GM21390 (cell line): ENCODE data around the gene TJP2.

Experiments
- ATAC-seq: cut with Tn5 transposase; IDR thresholded peaks from one replicate; pipeline ENCODE4 v1.9.1; 2021; ENCODE audit not compliant: unreplicated experiment

The TJP2 gene

DNA sequence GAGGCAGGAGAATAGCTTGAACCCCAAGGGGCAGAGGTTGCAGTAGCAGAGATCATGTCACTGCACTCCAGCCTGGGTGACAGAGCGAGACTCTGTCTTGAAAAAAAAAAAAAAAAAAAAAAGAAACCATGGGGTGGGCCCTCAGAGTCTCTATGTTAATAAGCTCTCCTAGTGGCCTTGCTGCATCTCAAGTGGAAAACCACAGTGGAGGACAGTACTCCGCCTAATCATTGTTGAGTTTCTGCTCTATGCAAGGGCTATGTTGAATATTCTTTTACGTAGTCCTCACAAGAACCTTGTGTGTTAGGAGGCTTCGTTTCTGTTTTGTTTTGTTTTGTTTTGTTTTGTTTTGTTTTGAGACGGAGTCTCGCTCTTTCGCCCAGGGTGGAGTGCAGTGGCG is 48.9 kb downstream of the TJP2 start:
- ATAC-seq: no peak

DNA sequence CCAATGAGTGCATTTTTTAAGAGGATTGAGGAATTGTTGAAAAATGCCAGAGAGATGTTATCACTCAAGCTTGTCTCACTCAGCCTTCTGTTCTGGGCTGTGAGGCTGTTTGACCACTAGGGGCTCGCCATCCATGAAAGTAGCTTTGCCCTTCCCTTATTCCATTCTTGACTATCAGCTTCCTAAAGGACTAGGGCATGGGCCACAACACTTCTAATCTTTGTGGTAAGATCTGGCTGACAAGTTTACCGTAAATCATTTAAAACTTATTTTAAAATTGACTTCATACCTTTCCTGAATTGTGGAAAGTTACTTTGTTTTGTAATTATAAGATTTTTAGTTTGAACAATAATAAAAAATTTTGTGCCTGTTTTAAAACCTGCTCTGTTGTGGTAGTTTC is 49.5 kb downstream of the TJP2 start:
- no peak for ATAC-seq

DNA sequence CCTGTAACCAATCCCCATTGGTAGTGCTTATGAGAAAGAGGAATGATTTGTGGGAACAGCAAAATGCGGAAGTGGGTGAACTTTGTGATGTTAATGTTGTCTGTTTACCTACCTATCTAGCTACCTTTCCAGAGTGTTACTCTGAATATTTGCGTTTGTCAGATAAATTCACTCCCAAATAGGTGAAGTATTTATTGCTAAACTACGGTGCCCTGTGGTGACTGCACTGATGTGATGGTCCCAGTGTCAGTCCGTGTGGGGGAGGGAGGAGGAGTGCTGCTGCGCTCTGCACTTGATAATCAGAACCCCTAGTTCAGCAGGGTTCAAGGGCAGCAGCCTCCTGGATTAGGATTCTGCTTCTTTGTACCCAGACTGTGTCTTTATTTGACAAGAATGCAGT is 55.3 kb downstream of the TJP2 start:
- no peak for ATAC-seq

DNA sequence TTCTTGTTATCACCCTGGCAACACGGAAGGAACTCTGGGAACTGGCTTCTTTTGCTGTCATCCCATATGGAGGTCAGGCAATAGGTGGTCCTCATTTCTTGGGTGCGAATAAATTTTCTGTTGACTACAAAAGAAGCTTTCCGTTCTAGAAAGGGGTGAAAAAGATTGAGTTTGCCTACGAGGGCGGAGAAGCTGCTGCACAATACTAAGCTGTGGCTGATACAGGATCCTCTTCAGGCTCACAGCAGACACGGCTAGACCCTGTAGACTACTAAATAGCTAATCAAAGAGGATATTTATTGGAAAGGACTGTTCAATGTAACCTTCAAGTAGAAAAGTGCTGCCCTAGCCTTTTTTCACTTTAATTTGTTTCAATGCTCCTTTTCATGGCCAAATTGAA is 58.1 kb downstream of the TJP2 start:
- ATAC-seq: no peak

DNA sequence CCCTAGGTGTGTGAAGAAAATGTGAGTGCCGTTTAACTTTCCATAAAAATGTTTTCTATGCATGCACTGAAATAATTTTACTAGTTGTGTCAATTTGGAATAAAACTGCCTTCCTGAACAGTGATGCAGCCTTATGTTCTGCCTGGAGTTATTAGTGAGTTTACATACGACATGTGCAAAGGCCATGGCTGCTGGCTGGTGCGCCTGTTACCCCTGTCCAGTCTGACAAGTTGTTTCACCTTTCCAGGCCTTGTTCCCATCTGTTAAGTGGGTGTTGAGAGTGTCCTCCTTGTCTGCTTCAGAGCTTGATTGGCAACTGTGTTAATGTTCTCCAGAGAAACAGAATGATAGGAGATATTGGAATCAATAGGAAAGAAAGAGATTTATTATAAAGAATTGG is 60.6 kb downstream of the TJP2 start:
- no peak for ATAC-seq

DNA sequence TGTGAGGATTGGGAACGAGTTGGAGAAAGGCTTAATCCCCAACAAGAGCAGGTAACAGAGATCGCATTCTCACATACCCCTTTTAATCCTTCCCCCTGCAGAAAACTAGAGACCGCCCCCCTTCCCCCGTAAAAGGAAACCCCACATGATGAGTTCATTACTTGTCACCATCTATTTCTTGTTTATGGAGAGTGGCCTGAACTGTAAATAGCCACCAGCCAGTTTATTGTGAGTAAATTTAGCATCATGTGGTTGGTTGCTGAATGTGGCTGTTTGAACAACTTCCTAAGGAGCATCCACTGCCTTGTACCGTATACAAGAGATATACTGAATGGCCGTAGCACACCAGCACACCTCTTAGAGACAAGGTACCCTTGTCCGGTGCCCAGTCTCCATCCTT is 62.1 kb downstream of the TJP2 start:
- ATAC-seq: no peak

DNA sequence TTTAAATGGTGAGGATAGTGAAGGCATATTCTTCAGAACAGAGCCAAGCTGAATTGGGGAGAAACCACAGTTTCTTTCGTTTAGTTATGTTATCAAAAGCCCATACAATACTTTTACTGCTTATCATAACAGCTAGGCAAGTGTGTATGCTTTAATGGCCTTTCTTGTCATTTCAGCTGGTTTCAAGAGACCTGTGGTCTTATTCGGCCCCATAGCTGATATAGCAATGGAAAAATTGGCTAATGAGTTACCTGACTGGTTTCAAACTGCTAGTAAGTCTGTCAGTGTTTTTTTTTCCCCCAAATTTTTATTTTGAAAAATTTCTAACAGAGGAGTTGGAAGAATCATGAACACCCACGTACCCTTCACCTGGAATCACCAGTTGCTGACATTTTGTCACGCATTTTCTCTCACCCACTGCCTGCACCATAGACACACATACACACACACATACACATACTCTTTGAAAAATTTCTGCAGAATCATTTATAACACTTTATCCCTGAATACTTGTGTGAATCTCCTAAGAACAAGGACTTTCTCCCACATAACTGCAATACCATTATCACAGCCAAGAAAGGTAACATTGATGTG is 63.7 kb downstream of the TJP2 start:
- no peak for ATAC-seq

DNA sequence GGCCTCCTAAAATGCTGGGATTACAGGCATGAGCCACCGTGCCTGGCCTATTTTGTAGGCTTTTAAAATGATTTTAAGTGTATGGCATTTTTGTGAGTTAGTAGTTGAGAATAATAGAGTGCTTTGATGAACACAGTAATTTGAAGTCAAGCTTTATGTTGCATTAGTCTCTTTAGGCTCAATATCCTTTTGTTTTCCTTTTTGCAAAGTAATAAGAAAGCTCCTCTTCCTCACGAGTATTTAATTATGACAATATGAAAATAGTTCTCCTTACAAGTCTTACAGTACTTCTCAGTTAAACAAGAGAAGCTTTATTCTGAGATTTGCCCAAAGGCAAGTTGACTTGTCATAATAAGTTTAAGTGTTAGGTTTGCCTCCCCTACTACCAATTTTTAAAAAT is 69.0 kb downstream of the TJP2 start:
- no peak for ATAC-seq

DNA sequence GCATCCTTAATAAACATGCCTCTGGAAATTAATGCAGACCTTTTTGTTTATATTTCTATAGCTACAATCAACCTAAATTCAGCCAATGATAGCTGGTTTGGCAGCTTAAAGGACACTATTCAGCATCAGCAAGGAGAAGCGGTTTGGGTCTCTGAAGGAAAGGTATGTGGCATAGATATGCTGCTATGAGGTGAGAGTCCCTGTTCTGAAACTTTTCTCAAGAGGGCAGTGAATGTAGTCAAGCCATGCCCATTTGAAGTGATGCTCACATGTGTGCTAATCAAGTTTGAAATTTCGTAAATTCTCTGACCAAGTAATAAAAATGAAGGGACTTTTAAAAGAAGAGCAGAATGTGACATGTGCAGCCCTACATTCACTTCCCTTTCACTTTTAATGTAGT is 72.6 kb downstream of the TJP2 start:
- ATAC-seq: no peak

DNA sequence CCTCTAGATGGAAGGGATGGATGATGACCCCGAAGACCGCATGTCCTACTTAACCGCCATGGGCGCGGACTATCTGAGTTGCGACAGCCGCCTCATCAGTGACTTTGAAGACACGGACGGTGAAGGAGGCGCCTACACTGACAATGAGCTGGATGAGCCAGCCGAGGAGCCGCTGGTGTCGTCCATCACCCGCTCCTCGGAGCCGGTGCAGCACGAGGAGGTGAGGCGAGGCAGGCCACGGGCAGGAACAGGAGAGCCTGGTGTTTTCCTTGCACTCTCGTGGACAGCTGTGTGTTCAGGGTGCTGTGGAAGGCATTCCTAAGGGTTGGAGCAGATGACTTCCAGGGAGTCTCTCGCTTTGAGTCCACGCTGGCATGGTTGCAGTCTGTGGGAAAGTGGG is 73.9 kb downstream of the TJP2 start:
- no peak for ATAC-seq

DNA sequence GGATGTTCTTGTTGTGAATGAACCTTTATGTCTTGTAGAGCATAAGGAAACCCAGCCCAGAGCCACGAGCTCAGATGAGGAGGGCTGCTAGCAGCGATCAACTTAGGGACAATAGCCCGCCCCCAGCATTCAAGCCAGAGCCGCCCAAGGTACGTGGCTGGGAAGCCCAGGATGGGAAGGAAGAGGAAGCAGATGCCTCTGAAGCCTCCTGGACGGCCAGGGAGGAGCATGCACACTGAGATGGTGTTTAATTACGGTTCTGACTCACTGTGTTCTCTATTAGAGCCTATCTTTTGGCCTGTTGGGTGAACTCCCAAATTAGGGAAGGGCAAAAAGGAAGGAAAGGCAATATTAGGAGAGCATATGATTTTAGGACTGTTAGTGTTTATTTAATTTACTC is 75.3 kb downstream of the TJP2 start:
- no peak for ATAC-seq

DNA sequence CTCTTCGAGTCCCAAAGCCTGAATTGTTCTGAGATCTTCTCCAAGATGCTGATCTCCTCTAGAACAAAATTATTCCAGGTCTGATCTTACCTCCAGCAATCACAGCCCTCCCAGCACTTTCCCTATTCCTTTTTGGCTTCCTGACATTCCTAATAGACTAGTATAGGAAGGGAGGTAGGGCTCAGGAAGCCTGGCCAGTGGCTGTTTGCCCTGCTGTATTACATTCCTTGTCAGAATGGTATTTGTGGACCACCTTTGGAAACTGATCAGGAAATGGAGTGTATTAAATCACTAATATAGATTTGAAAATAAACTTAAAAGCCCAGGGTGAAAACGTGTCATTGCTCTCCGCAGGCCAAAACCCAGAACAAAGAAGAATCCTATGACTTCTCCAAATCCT is 76.6 kb downstream of the TJP2 start:
- ATAC-seq: no peak

DNA sequence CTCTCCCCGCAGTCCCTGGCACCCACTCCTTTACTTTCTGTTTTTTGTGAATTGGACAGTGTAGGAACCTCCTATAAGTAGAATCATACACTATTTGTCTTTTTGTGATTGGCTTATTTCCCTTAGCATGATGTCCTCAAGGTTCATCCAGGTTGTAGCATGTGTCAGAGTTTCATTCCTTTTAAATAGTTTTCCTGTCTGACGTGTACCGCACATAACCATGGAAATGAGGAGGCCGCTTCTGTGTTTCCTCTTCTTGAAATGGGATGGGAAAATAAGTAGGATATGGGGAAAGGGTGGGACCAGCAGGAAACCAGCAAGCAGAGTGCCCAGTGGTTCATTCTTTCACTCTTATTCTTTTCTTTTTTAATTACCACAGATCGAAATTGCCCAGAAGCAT is 78.4 kb downstream of the TJP2 start:
- no peak for ATAC-seq

DNA sequence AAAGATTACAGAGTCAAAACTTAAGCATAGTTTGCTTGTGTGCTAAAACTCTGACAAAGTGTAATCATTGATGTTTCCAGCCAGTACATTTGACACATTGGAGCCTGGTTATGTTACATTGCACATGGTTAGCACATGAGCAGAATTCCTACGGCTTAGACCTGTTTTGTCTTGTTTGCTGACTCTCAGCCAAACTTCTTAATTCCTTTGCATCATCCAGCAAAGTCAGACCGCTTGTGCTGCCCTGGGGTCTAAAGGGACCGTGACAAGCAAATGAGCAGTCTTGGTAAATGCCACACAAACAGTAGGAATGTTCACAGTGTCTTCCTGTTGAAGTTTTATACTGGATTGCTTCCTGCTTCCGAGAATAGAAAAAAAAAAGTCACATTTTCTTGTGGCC is 79.0 kb downstream of the TJP2 start:
- ATAC-seq: no peak

DNA sequence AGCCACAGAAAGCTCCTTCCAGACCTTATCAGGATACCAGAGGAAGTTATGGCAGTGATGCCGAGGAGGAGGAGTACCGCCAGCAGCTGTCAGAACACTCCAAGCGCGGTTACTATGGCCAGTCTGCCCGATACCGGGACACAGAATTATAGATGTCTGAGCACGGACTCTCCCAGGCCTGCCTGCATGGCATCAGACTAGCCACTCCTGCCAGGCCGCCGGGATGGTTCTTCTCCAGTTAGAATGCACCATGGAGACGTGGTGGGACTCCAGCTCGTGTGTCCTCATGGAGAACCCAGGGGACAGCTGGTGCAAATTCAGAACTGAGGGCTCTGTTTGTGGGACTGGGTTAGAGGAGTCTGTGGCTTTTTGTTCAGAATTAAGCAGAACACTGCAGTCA is 80.1 kb downstream of the TJP2 start:
- no peak for ATAC-seq

DNA sequence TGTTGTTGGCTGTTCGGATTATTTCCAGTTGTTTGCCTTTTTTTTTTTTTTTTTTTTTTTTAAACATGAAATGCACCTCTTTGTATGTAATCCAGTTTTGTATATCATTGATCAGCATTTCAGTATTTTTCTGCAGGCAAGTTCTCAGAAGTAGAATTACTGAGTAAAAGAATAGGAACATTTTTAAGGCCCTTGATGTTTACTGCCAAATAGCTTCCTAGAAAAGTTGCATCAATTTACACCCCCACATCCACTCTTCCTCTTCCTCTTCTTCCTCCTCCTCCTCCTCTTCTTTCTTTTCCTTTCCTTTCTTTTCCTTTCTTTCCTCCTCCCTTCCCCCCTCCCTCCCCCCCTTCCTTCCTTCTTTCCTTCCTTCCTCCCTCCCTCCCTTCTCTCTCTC is 81.5 kb downstream of the TJP2 start:
- no peak for ATAC-seq

DNA sequence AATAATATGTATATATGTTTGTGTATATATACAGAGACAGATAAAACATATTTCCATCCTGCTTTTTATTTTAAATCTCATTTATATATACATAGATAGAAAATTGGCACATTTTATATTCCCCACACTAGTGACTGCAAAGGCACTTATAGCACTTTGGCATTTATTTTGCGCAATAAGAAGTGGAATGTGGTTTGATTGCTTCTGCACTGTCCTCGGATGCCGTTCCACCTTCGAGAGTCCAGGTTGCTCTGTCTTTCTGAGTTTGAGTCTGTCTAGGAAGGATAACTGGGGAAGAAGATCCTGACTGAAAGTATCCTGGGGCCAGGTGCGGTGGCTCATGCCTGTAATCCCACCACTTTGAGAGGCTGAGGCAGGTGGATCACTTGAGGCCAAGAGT is 84.5 kb downstream of the TJP2 start:
- ATAC-seq: no peak

DNA sequence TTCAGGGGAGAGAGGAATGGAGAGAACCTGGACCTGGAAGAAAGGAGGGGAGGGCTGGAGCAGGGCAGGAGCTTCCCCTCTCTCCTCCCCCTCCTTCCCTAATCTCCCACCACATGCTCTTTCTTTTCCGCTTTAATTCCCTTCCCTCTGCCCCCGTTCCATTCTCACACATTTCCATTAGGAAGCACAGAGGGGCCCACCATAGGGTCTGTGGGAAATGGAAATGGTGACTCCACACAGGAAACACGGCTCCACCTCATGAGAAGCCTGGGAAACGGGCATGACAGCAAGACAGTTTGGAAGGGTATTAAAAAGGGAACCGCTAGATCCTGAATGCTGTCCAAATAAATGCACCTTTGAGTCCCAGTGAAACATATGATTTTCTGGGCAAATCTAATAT is 86.1 kb downstream of the TJP2 start:
- no peak for ATAC-seq

DNA sequence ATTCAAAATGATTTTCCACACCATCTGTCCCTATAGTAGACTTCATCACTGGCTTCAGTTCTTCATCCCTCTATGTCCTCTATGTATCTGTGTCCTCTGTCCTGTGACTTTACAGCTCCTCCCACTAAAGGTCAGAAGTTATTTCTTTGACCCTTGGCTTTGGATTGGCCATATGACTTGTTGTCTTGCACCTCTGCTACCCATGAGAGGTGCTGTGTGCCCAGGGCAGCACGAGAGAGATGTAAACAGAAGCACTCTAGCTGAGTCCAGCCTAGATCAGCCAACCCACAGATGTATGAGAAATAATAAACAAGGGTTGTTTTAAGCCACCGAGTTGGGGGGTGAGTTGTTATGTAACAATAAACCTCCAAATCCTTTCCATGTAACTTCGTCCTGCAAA is 87.6 kb downstream of the TJP2 start:
- ATAC-seq: no peak

DNA sequence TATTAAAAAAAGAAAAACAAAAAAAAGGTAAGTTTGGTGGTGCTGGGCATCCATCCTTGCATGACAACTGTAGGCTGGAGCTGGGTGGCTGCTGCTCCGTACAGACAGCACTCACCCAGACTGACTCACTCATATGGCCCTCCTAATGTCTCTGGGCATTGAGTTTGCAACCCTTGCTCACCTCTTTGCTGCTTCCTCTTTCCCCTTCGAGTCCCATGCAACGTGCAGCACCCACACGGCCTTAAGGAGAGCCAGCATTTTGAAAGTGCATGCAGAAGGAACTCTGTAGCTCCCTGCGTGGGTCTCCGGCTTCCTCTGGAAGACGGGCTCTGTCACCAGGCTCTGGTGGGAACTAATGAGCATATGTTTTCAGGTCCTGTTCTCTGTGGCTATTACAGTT is 90.4 kb downstream of the TJP2 start:
- ATAC-seq: no peak

DNA sequence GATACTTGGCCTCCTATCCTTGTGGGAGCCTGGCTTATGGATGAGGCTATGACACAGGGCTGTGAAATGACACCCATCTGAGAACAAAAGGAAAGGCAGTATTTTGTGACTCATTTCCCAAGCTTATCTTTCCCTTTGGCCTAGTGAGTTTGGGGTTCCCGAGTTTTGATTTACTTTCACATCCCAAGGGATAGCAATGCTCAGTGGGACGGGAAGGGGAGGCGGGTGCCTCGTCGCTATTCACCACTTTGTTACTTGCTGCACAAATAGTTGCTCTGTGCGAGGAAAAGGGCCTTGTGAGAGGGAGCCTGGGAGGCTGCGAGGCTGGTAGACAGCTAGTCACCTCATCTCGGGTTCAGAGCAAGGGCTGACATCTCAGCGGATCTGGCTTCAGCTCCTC is 91.8 kb downstream of the TJP2 start:
- ATAC-seq: no peak

DNA sequence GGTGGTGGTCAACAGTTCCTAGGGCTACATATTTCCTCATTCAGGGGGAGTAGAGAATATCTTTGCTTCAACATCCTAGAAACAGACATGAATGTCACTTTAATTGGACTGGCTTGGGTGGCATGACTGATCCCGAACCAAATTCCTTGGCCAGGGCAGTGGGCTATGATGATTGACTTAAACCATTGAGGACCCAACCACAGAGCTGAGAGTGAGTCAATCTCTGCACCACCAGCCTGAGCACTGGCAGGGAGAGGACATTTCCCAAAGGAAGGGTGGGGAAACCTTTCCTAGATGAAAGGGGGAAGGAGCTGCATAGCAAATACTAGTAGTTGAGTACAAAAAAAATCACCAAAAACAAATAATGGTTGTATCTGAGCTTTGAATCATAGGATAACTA is 98.1 kb downstream of the TJP2 start:
- ATAC-seq: no peak

DNA sequence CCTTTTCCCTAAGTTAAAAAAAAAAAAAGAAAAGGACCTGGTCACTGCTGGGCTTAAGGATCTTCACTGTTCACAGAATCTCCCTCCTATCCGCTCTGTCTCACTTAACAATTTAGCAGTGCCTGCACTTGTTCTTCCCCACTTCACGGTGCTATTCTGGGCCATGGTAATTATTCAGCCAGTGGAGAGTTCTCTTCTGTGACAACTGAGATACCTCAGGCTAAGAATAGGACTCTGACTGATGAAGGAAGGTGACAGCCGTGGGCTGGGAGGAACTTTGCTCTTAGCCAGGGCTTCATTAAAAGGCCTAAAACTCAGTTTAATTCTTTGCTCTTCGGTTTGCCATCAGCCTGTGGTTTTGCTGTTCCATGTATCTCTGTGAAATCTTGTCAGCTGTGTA is 99.1 kb downstream of the TJP2 start:
- no peak for ATAC-seq

DNA sequence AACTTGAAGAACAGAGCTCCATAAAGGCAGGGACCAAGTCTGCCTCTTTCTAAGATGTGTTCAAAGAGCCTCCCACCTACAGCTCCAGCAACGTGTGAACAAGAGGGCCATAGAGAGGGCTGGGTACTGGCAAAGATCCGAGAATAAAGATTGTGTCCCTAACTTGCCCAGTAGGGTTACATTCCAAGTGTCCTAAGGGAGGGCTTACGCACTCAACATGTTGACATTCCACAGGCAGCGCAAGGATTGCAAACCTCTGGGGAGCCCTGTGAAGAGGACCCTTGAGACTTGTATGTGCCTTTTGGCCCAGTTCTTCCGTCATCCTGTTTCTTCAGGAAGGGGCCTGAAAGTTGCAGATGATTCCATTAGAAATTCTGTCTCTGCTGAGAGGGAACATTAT is 102.7 kb downstream of the TJP2 start:
- ATAC-seq: no peak
